ENCODE data around the gene DOCK9. TPM values are rescaled to one million over a fixed set of nuclear protein-coding genes. Genes with fewer than 3 reads are reported as not detected.
A peak's percentile ranks its signal among the peaks of the same experiment; 100 is the strongest.

The DOCK9 gene
- total and polyA plus RNA-seq, 2 experiments from 2014 or later = 8.5 to 57.7 TPM

GRCh38 chr13:98987275-98987674 lies 9.4 kb upstream of the DOCK9 start:
- peaks cover 2% of the 10 kb centered on the region for H3K27me3 Mint-ChIP-seq (ENCODE audit: insufficient read depth, low read depth, poor library complexity)
- TF ChIP-seq EZH2phosphoT487 (IDR thresholded peaks at IDR 0.05; ENCODE audit: unreplicated experiment) (no peak), NANOG (IDR thresholded peaks at IDR 0.05; ENCODE audit: borderline replicate concordance) (no peak), CREB1 (CRISPR knock-in tag; IDR thresholded peaks at IDR 0.05; ENCODE audit: low read depth) (no peak), POLR2AphosphoS5 (IDR thresholded peaks at IDR 0.05; ENCODE audit: low read depth) (no peak), ZNF331 (CRISPR knock-in tag; IDR thresholded peaks at IDR 0.05; ENCODE audit: low read depth) (no peak), STAT1 (IDR thresholded peaks at IDR 0.05; ENCODE audit: unreplicated experiment) (no peak), EZH2 (IDR thresholded peaks at IDR 0.05; ENCODE audit: low read depth, unreplicated experiment) (no peak)
- TF ChIP-seq, protein P1, sequence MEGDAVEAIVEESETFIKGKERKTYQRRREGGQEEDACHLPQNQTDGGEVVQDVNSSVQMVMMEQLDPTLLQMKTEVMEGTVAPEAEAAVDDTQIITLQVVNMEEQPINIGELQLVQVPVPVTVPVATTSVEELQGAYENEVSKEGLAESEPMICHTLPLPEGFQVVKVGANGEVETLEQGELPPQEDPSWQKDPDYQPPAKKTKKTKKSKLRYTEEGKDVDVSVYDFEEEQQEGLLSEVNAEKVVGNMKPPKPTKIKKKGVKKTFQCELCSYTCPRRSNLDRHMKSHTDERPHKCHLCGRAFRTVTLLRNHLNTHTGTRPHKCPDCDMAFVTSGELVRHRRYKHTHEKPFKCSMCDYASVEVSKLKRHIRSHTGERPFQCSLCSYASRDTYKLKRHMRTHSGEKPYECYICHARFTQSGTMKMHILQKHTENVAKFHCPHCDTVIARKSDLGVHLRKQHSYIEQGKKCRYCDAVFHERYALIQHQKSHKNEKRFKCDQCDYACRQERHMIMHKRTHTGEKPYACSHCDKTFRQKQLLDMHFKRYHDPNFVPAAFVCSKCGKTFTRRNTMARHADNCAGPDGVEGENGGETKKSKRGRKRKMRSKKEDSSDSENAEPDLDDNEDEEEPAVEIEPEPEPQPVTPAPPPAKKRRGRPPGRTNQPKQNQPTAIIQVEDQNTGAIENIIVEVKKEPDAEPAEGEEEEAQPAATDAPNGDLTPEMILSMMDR (conservative IDR thresholded peaks at IDR 0.05; ENCODE audit: low read depth in 2 of 2) = no peak
- TF ChIP-seq, protein P2, sequence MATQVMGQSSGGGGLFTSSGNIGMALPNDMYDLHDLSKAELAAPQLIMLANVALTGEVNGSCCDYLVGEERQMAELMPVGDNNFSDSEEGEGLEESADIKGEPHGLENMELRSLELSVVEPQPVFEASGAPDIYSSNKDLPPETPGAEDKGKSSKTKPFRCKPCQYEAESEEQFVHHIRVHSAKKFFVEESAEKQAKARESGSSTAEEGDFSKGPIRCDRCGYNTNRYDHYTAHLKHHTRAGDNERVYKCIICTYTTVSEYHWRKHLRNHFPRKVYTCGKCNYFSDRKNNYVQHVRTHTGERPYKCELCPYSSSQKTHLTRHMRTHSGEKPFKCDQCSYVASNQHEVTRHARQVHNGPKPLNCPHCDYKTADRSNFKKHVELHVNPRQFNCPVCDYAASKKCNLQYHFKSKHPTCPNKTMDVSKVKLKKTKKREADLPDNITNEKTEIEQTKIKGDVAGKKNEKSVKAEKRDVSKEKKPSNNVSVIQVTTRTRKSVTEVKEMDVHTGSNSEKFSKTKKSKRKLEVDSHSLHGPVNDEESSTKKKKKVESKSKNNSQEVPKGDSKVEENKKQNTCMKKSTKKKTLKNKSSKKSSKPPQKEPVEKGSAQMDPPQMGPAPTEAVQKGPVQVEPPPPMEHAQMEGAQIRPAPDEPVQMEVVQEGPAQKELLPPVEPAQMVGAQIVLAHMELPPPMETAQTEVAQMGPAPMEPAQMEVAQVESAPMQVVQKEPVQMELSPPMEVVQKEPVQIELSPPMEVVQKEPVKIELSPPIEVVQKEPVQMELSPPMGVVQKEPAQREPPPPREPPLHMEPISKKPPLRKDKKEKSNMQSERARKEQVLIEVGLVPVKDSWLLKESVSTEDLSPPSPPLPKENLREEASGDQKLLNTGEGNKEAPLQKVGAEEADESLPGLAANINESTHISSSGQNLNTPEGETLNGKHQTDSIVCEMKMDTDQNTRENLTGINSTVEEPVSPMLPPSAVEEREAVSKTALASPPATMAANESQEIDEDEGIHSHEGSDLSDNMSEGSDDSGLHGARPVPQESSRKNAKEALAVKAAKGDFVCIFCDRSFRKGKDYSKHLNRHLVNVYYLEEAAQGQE (IDR thresholded peaks at IDR 0.05; ENCODE audit: unreplicated experiment) = no peak
- Histone ChIP-seq H3K4me2 (no peak overlapping the region), H3K9me2 (ENCODE audit: insufficient read depth) (no peaks in the 10 kb centered on the region), H3F3A (replicated peaks; ENCODE audit: low read depth) (no peaks in the 10 kb centered on the region), H2AFZ (no peak overlapping the region), H3K4me3 (no peak overlapping the region), H3K27me3 (ENCODE audit: insufficient read depth) (no peaks in the 10 kb centered on the region), H3K27ac (ENCODE audit: low read depth) (no peak overlapping the region), H4K20me1 (replicated peaks; ENCODE audit: insufficient read depth) (no peaks in the 10 kb centered on the region), H3K79me2 (replicated peaks; ENCODE audit: insufficient read depth) (no peaks in the 10 kb centered on the region), H3K4me1 (ENCODE audit: insufficient read depth) (peaks cover 16% of the 10 kb centered on the region), H3K36me3 (ENCODE audit: insufficient read depth) (no peaks in the 10 kb centered on the region)
- ATAC-seq (no peak), DNase-seq (ENCODE audit: low spot score) (no peak)
- H3K4me3 Mint-ChIP-seq = no peak overlapping the region
- peaks cover 37% of the 10 kb centered on the region for H3K4me1 Mint-ChIP-seq
- H3K27ac Mint-ChIP-seq = no peak overlapping the region
- no peaks in the 10 kb centered on the region for H3K9me3 Mint-ChIP-seq
- H3K36me3 Mint-ChIP-seq (ENCODE audit: low read depth) = no peaks in the 10 kb centered on the region

- Histone ChIP-seq H4K20me1 (replicated peaks; ENCODE audit: insufficient read depth) (no peaks in the 10 kb centered on the region), H3K36me3 (ENCODE audit: insufficient read depth) (no peaks in the 10 kb centered on the region), H3K27me3 (ENCODE audit: insufficient read depth) (no peaks in the 10 kb centered on the region), H3K4me1 (ENCODE audit: insufficient read depth) (peaks cover 16% of the 10 kb centered on the region), H3K9me2 (ENCODE audit: insufficient read depth) (no peaks in the 10 kb centered on the region), H3K79me2 (replicated peaks; ENCODE audit: insufficient read depth) (no peaks in the 10 kb centered on the region), H2AFZ (no peak overlapping the region), H3K4me3 (no peak overlapping the region), H3K4me2 (0 out of 2 replicates have a peak overlapping the region, but pooled peaks have one; percentile 40), H3F3A (replicated peaks; ENCODE audit: low read depth) (no peaks in the 10 kb centered on the region), H3K27ac (ENCODE audit: low read depth) (no peak overlapping the region)
- Mint-ChIP-seq H3K4me3 (no peak overlapping the region), H3K27ac (no peak overlapping the region), H3K27me3 (ENCODE audit: insufficient read depth, low read depth, poor library complexity) (peaks cover 2% of the 10 kb centered on the region), H3K36me3 (ENCODE audit: low read depth) (no peaks in the 10 kb centered on the region), H3K9me3 (no peaks in the 10 kb centered on the region; the same call in 2 of the 3 replicates), H3K4me1 (peaks cover 37% of the 10 kb centered on the region)
- ATAC-seq (peak; percentile 36; the same call in 2 of the 3 replicates), DNase-seq (ENCODE audit: low spot score) (no peak)
- TF ChIP-seq ZNF331 (CRISPR knock-in tag; IDR thresholded peaks at IDR 0.05; ENCODE audit: low read depth) = no peak
- TF ChIP-seq NANOG (IDR thresholded peaks at IDR 0.05; ENCODE audit: borderline replicate concordance) = no peak
- no peak for TF ChIP-seq EZH2phosphoT487 (IDR thresholded peaks at IDR 0.05; ENCODE audit: unreplicated experiment)
Observed at GRCh38 chr13:98986226-98986846, 8.5 kb upstream of the DOCK9 start.
